GM23338 (cell line): Measurements from ENCODE around the gene NCDN.

ENCODE experiments used
- CTCF ChIP-seq, 2 experiments: fragments of 200-600 bp in 1 of 2; sonication (generic) in 1 of 2; conservative IDR thresholded peaks; 2 replicates each; pipeline versions ENCODE4 v1.5.1 to v1.6.1; 2016 to 2017; ENCODE audit warnings: antibody characterized with exemption in 2 of 2, low read depth in 2 of 2, mild to moderate bottlenecking in 2 of 2, moderate library complexity in 1 of 2
- NANOG ChIP-seq: IDR thresholded peaks from 2 replicates; pipeline ENCODE4 v1.6.1; 2016; ENCODE audit warnings: antibody characterized with exemption, borderline replicate concordance

GRCh38 chr1:35557118-35557610 lies 435 bp upstream of the NCDN start, which contains the start of gene KIAA0319L:
- TF ChIP-seq CTCF (conservative IDR thresholded peaks at IDR 0.05; ENCODE audit: low read depth in 2 of 2): no peak
- TF ChIP-seq NANOG: no peak
